ENCODE data around the gene POLD3. TPM values are rescaled to one million over a fixed set of nuclear protein-coding genes. Genes with fewer than 3 reads are reported as not detected.

POLD3 gene
- total and polyA plus RNA-seq, 8 donors = 4.7 to 85.7 (median 15.4) TPM

GRCh38 chr11:74682731-74683278, 90.4 kb downstream of the POLD3 start:
- Histone ChIP-seq H3K36me3 (no peaks in the 10 kb centered on the region), H3K4me1 (peaks cover 24 to 40% (median 33%) of the 10 kb centered on the region in 4 donors), H3K4me3 (peak overlapping the region; percentile 35 to 54 (median 48)), H3K27me3 (peaks cover 0 to 16% (median 6%) of the 10 kb centered on the region in 3 donors), H3K27ac (peak overlapping the region in 4 of 5 donors; percentile 5 to 85 (median 56)), H3K9me3 (no peaks in the 10 kb centered on the region)
- no peak for DNase-seq
- WGBS, 5 donors = 86 to 92% (median 89%) methylated on average over 14 of the region's 14 CpGs
- intact Hi-C loops (cut with DNase I; ENCODE audit: low total_unique reads) = no loop called here
- TF ChIP-seq EP300 (IDR thresholded peaks at IDR 0.05) = no peak
- no peak for TF ChIP-seq POLR2A (IDR thresholded peaks at IDR 0.05)
- TF ChIP-seq POLR2AphosphoS5 (IDR thresholded peaks at IDR 0.05) = no peak
- no peak for TF ChIP-seq CTCF (IDR thresholded peaks at IDR 0.05)

GRCh38 chr11:74683279-74683871, 91.0 kb downstream of the POLD3 start:
- WGBS, 5 donors = 4 to 8% (median 5%) methylated on average over 40 to 59 of the region's 59 CpGs
- peak; percentile 29 to 81 for DNase-seq
- H3K4me1 ChIP-seq = peaks cover 24 to 46% (median 33%) of the 10 kb centered on the region in 4 donors
- peak overlapping the region; percentile 35 to 54 (median 48) for H3K4me3 ChIP-seq
- H3K27me3 ChIP-seq = peaks cover 0 to 16% (median 6%) of the 10 kb centered on the region in 3 donors
- H3K36me3 ChIP-seq = no peaks in the 10 kb centered on the region
- intact Hi-C loops (cut with DNase I; ENCODE audit: low total_unique reads) = no loop called here
- no peak for TF ChIP-seq EP300 (IDR thresholded peaks at IDR 0.05)
- peak in 4 of 7 experiments; percentile 11 to 56 (median 49) for TF ChIP-seq CTCF (IDR thresholded peaks at IDR 0.05)
- TF ChIP-seq POLR2A (IDR thresholded peaks at IDR 0.05) = no peak
- no peak for TF ChIP-seq POLR2AphosphoS5 (IDR thresholded peaks at IDR 0.05)
- no peaks in the 10 kb centered on the region for H3K9me3 ChIP-seq
- H3K27ac ChIP-seq = peak overlapping the region in 4 of 5 donors; percentile 5 to 85 (median 56)

GRCh38 chr11:74683941-74684481, 91.6 kb downstream of the POLD3 start:
- Histone ChIP-seq H3K27me3 (peaks cover 0 to 16% (median 6%) of the 10 kb centered on the region in 3 donors), H3K9me3 (no peaks in the 10 kb centered on the region), H3K4me3 (peak overlapping the region; percentile 35 to 54 (median 48)), H3K4me1 (peaks cover 24 to 50% (median 33%) of the 10 kb centered on the region in 4 donors), H3K27ac (peak overlapping the region in 3 of 5 donors; percentile 54 to 85 (median 58)), H3K36me3 (no peaks in the 10 kb centered on the region)
- no peak for TF ChIP-seq POLR2AphosphoS5 (IDR thresholded peaks at IDR 0.05)
- no peak for TF ChIP-seq CTCF (IDR thresholded peaks at IDR 0.05)
- no peak for TF ChIP-seq EP300 (IDR thresholded peaks at IDR 0.05)
- TF ChIP-seq POLR2A (IDR thresholded peaks at IDR 0.05) = no peak
- DNase-seq = no peak
- WGBS, 5 donors = 68 to 81% (median 73%) methylated on average over 12 of the region's 12 CpGs
- intact Hi-C loops (cut with DNase I; ENCODE audit: low total_unique reads) = no loop called here

- WGBS, 5 donors = 93 to 100% (median 95%) methylated on average over 1 of the region's 1 CpG
- no peaks in the 10 kb centered on the region for H3K36me3 ChIP-seq
- DNase-seq = no peak
- H3K4me3 ChIP-seq = no peak overlapping the region
- no peaks in the 10 kb centered on the region for H3K9me3 ChIP-seq
- H3K27ac ChIP-seq = no peak overlapping the region
- TF ChIP-seq POLR2A (IDR thresholded peaks at IDR 0.05) (no peak), POLR2AphosphoS5 (IDR thresholded peaks at IDR 0.05) (no peak), EP300 (IDR thresholded peaks at IDR 0.05) (no peak)
- H3K4me1 ChIP-seq = peaks cover 24 to 57% (median 33%) of the 10 kb centered on the region in 4 donors
- H3K27me3 ChIP-seq = peaks cover 0 to 16% (median 6%) of the 10 kb centered on the region in 3 donors
- intact Hi-C loops (cut with DNase I; ENCODE audit: low total_unique reads) = no loop called here
Observed at GRCh38 chr11:74684661-74685060, 92.3 kb downstream of the POLD3 start.

Measured in stomach (tissue), 9 donors.